PFSK-1 (cell line): ENCODE measurements around the gene INSIG1.

Source experiments
- POLR2AphosphoS5 ChIP-seq: IDR thresholded peaks from 2 replicates; pipeline ENCODE4 v1.6.1; 2012; ENCODE audit warnings: low read depth, mild to moderate bottlenecking, control low read depth, low read length, moderate library complexity
- SIN3A ChIP-seq: IDR thresholded peaks from 2 replicates; pipeline ENCODE4 v1.6.1; 2012; ENCODE audit warnings: mild to moderate bottlenecking, low read length, moderate library complexity, borderline replicate concordance; ENCODE audit not compliant: insufficient read depth
- TAF1 ChIP-seq: IDR thresholded peaks from 2 replicates; pipeline ENCODE4 v1.6.1; 2012; ENCODE audit warnings: low read length, control low read depth, borderline replicate concordance; ENCODE audit not compliant: insufficient read depth
- TF ChIP-seq, protein P1 (sequence below), 2 experiments: IDR thresholded peaks; 2 replicates each; pipeline versions ENCODE4 v1.6.1 to v1.8.0; 2011 to 2012; ENCODE audit warnings: low read depth in 2 of 2, low read length in 2 of 2, control low read depth in 1 of 2, inconsistent platforms in 1 of 2, mild to moderate bottlenecking in 1 of 2, moderate library complexity in 1 of 2; ENCODE audit not compliant: insufficient read depth in 1 of 2

GRCh38 chr7:155336812-155337602 is 39.3 kb downstream of the INSIG1 start:
- TF ChIP-seq TAF1 (no peak), POLR2AphosphoS5 (no peak), SIN3A (no peak)
- TF ChIP-seq, protein P1, sequence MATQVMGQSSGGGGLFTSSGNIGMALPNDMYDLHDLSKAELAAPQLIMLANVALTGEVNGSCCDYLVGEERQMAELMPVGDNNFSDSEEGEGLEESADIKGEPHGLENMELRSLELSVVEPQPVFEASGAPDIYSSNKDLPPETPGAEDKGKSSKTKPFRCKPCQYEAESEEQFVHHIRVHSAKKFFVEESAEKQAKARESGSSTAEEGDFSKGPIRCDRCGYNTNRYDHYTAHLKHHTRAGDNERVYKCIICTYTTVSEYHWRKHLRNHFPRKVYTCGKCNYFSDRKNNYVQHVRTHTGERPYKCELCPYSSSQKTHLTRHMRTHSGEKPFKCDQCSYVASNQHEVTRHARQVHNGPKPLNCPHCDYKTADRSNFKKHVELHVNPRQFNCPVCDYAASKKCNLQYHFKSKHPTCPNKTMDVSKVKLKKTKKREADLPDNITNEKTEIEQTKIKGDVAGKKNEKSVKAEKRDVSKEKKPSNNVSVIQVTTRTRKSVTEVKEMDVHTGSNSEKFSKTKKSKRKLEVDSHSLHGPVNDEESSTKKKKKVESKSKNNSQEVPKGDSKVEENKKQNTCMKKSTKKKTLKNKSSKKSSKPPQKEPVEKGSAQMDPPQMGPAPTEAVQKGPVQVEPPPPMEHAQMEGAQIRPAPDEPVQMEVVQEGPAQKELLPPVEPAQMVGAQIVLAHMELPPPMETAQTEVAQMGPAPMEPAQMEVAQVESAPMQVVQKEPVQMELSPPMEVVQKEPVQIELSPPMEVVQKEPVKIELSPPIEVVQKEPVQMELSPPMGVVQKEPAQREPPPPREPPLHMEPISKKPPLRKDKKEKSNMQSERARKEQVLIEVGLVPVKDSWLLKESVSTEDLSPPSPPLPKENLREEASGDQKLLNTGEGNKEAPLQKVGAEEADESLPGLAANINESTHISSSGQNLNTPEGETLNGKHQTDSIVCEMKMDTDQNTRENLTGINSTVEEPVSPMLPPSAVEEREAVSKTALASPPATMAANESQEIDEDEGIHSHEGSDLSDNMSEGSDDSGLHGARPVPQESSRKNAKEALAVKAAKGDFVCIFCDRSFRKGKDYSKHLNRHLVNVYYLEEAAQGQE (IDR thresholded peaks at IDR 0.05; ENCODE audit: insufficient read depth in 1 of 2, low read depth in 2 of 2, low read length in 2 of 2), result no peak
